GM12872 (cell line): ENCODE data around the gene DMTF1.

Experiments
- CTCF ChIP-seq: IDR thresholded peaks from 3 replicates; pipeline ENCODE4 v1.5.1; 2011; ENCODE audit warnings: low read depth, mild to moderate bottlenecking, low read length, moderate library complexity; ENCODE audit not compliant: insufficient read depth

Gene DMTF1

GRCh38 chr7:87156709-87157108 is 4.5 kb downstream of the DMTF1 start:
- no peak for TF ChIP-seq CTCF

- TF ChIP-seq CTCF = no peak
Measured at GRCh38 chr7:87159538-87159937, 7.3 kb downstream of the DMTF1 start.

- no peak for TF ChIP-seq CTCF
Measured at GRCh38 chr7:87164433-87164832, 12.2 kb downstream of the DMTF1 start.

- TF ChIP-seq CTCF = no peak
Measured at GRCh38 chr7:87170828-87171227, 18.6 kb downstream of the DMTF1 start.

GRCh38 chr7:87171282-87171934 is 19.2 kb downstream of the DMTF1 start:
- TF ChIP-seq CTCF = no peak

GRCh38 chr7:87173471-87173870 is 21.2 kb downstream of the DMTF1 start:
- TF ChIP-seq CTCF = no peak

- no peak for TF ChIP-seq CTCF
Measured at GRCh38 chr7:87178320-87178719, 26.1 kb downstream of the DMTF1 start.
